Thyroid gland (tissue), 4 donors: Measurements from ENCODE around the gene DLG2. TPM values are rescaled to one million over a fixed set of nuclear protein-coding genes. Genes with fewer than 3 reads are reported as not detected.
A peak's percentile ranks its signal among the peaks of the same experiment; 100 is the strongest.

Experiments
- DNase-seq, 2 donors: peaks; one replicate each; pipeline ENCODE4 v3.0.0-alpha.2; 2019
- H3K27ac ChIP-seq, 3 donors: fragments of 200-600 bp; sonication (generic); 1 replicate in 2 of 3; 2 replicates in 1 of 3; pipeline ENCODE4 v1.5.1; 2016 to 2019; ENCODE audit warnings: mild to moderate bottlenecking in 1 of 3, moderate library complexity in 1 of 3
- H3K27me3 ChIP-seq: fragments of 200-600 bp; sonication (generic); one replicate; pipeline ENCODE4 v1.5.1; 2019
- H3K36me3 ChIP-seq, 2 donors: fragments of 200-600 bp; sonication (generic); one replicate each; pipeline ENCODE4 v1.5.1; 2016 to 2019
- H3K4me1 ChIP-seq, 2 donors: fragments of 200-600 bp; sonication (generic); one replicate each; pipeline ENCODE4 v1.5.1; 2017 to 2019
- H3K4me3 ChIP-seq, 3 donors: fragments of 200-600 bp; sonication (generic); replicated peaks in 1 of 3; 1 replicate in 2 of 3; 2 replicates in 1 of 3; pipeline ENCODE4 v1.5.1; 2016; ENCODE audit warnings: mild to moderate bottlenecking in 1 of 3
- H3K9me3 ChIP-seq: fragments of 200-600 bp; sonication (generic); one replicate; pipeline ENCODE4 v1.5.1; 2017
- CTCF ChIP-seq, 6 experiments: fragments of 200-600 bp in 3 of 6; fragments of 450-650 bp in 3 of 6; sonication (generic) in 3 of 6; IDR thresholded peaks; one replicate each; pipeline ENCODE4 v1.5.1; 2016 to 2019; ENCODE audit warnings: antibody characterized with exemption in 6 of 6, mild to moderate bottlenecking in 2 of 6, inconsistent platforms in 1 of 6, moderate library complexity in 1 of 6
- POLR2A ChIP-seq, 2 donors: fragments of 450-650 bp; IDR thresholded peaks; one replicate each; pipeline ENCODE4 v1.6.1; 2017; ENCODE audit warnings: antibody characterized with exemption in 2 of 2, mild to moderate bottlenecking in 2 of 2, moderate library complexity in 1 of 2
- WGBS, 2 donors: methylation state at CpG; one replicate each; pipeline ENCODE4 v1.1.5; 2017; 5-methylcytosine and 5-hydroxymethylcytosine counted together
- intact Hi-C: fragments of 100-400 bp; cut with DNase I; formaldehyde crosslinking; loops from one replicate; pipeline ENCODE4 v1.15.1; 2023
- total RNA-seq, 4 donors: library from RNA; depleted of rRNA; stranded (reverse); fragments of >200 nt; gene quantifications; one replicate each; pipeline ENCODE4 v1.2.3, GENCODE V29; 2016

Gene DLG2
- total RNA-seq, 4 donors from 2014 or later, result 29.4 to 79.4 (median 42.4) TPM

- Histone ChIP-seq H3K27ac (no peak overlapping the region), H3K27me3 (no peaks in the 10 kb centered on the region), H3K4me3 (no peak overlapping the region), H3K4me1 (peaks cover 9 to 12% of the 10 kb centered on the region in 2 donors), H3K9me3 (no peaks in the 10 kb centered on the region), H3K36me3 (no peaks in the 10 kb centered on the region)
- TF ChIP-seq CTCF (IDR thresholded peaks at IDR 0.05), result no peak
- no peak for TF ChIP-seq POLR2A (IDR thresholded peaks at IDR 0.05)
- intact Hi-C loops, result no loop called here
- WGBS, 2 donors, result 85 to 88% methylated on average over 1 of the region's 1 CpG
- no peak for DNase-seq
Measured at GRCh38 chr11:83677730-83678129, 1949.4 kb downstream of the DLG2 start.

- no peaks in the 10 kb centered on the region for H3K9me3 ChIP-seq
- no peak for TF ChIP-seq CTCF (IDR thresholded peaks at IDR 0.05)
- TF ChIP-seq POLR2A (IDR thresholded peaks at IDR 0.05), result no peak
- peaks cover 4 to 10% of the 10 kb centered on the region in 2 donors for H3K4me1 ChIP-seq
- no peak overlapping the region for H3K27ac ChIP-seq
- DNase-seq, result no peak
- no peaks in the 10 kb centered on the region for H3K36me3 ChIP-seq
- no peaks in the 10 kb centered on the region for H3K27me3 ChIP-seq
- H3K4me3 ChIP-seq, result no peak overlapping the region
- intact Hi-C loops, result no loop called here
Measured at GRCh38 chr11:83676056-83676601, 1951.0 kb downstream of the DLG2 start.

- intact Hi-C loops, result no loop called here
- TF ChIP-seq CTCF (IDR thresholded peaks at IDR 0.05) (no peak), POLR2A (IDR thresholded peaks at IDR 0.05) (no peak)
- 87 to 91% methylated on average over 1 of the region's 1 CpG for WGBS, 2 donors
Measured at GRCh38 chr11:83674102-83674896, 1952.8 kb downstream of the DLG2 start.

GRCh38 chr11:83671289-83671688, 1955.9 kb downstream of the DLG2 start:
- TF ChIP-seq CTCF (IDR thresholded peaks at IDR 0.05) (peak in 4 of 6 experiments; percentile 10 to 39 (median 34)), POLR2A (IDR thresholded peaks at IDR 0.05) (no peak)

More at GRCh38 chr11:83674102-83674896, 1952.8 kb downstream of the DLG2 start:
- Histone ChIP-seq H3K4me1 (peaks cover 0 to 10% of the 10 kb centered on the region in 2 donors), H3K27me3 (no peaks in the 10 kb centered on the region), H3K27ac (peak overlapping the region in 2 of 3 donors; percentile 1 to 22), H3K4me3 (no peak overlapping the region), H3K36me3 (no peaks in the 10 kb centered on the region), H3K9me3 (no peaks in the 10 kb centered on the region)
- no peak for DNase-seq

GRCh38 chr11:83666149-83666548, 1961.0 kb downstream of the DLG2 start:
- TF ChIP-seq POLR2A (IDR thresholded peaks at IDR 0.05), result no peak
- TF ChIP-seq CTCF (IDR thresholded peaks at IDR 0.05), result no peak
- no peak overlapping the region for H3K27ac ChIP-seq
- no peak for DNase-seq
- 80 to 91% methylated on average over 4 of the region's 4 CpGs for WGBS, 2 donors
- H3K36me3 ChIP-seq, result no peaks in the 10 kb centered on the region
- intact Hi-C loops, result no loop called here
- no peak overlapping the region for H3K4me3 ChIP-seq
- no peaks in the 10 kb centered on the region for H3K27me3 ChIP-seq
- no peaks in the 10 kb centered on the region for H3K9me3 ChIP-seq
- H3K4me1 ChIP-seq, result peaks cover 4 to 5% of the 10 kb centered on the region in 2 donors

More at GRCh38 chr11:83671289-83671688, 1955.9 kb downstream of the DLG2 start:
- intact Hi-C loops, result no loop called here
- no peaks in the 10 kb centered on the region for H3K27me3 ChIP-seq
- no peaks in the 10 kb centered on the region for H3K9me3 ChIP-seq
- peaks cover 5 to 10% of the 10 kb centered on the region in 2 donors for H3K4me1 ChIP-seq
- WGBS, 2 donors, result 89 to 93% methylated on average over 2 of the region's 2 CpGs
- H3K27ac ChIP-seq, result no peak overlapping the region
- no peak for DNase-seq
- no peak overlapping the region for H3K4me3 ChIP-seq
- no peaks in the 10 kb centered on the region for H3K36me3 ChIP-seq
